Measurements from ENCODE around the gene CCDC198. TPM values are rescaled to one million over a fixed set of nuclear protein-coding genes. Genes with fewer than 3 reads are reported as not detected.

CCDC198 gene
- total and polyA plus RNA-seq, 2 of the 13 experiments (the other 11 are each of a cell fraction or from before 2014, with no cell fraction given), result 0.69 to 0.95 TPM

- no peak for TF ChIP-seq ZNF574 (CRISPR knock-in tag; IDR thresholded peaks at IDR 0.05)
- TF ChIP-seq, protein P1, sequence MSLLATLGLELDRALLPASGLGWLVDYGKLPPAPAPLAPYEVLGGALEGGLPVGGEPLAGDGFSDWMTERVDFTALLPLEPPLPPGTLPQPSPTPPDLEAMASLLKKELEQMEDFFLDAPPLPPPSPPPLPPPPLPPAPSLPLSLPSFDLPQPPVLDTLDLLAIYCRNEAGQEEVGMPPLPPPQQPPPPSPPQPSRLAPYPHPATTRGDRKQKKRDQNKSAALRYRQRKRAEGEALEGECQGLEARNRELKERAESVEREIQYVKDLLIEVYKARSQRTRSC (CRISPR knock-in tag; IDR thresholded peaks at IDR 0.05; ENCODE audit: low read depth), result no peak
- no peak for TF ChIP-seq ZNF124 (CRISPR knock-in tag; IDR thresholded peaks at IDR 0.05)
These were observed 8.0 kb downstream of the CCDC198 start (continued) for GRCh38 chr14:57485635-57486034.

GRCh38 chr14:57482120-57482519 is 11.5 kb downstream of the CCDC198 start:
- no peaks in the 10 kb centered on the region for H3K36me3 ChIP-seq (replicated peaks in 1 of 2; ENCODE audit: control insufficient read depth in 1 of 2, insufficient read depth in 2 of 2, low read length in 2 of 2)
- no peaks in the 10 kb centered on the region for H3K79me2 ChIP-seq (ENCODE audit: insufficient read depth, low read length)
- CTCF ChIA-PET (ENCODE audit: low intra/inter-chr PET ratio, low total read pairs), result no interaction called here
- WGBS (ENCODE audit: low lambda C conversion rate), result 30% methylated on average over 3 of the region's 3 CpGs
- peaks cover 10% of the 10 kb centered on the region for H3K4me1 ChIP-seq (ENCODE audit: insufficient read depth, low read length)
- H3K27me3 ChIP-seq (ENCODE audit: control insufficient read depth in 1 of 2, insufficient read depth in 2 of 2, low read length in 2 of 2), result no peaks in the 10 kb centered on the region
- FAIRE-seq (no peak), DNase-seq (ENCODE audit: low spot score) (no peak), ATAC-seq (no peak)
- H3K9me3 ChIP-seq (ENCODE audit: low read length), result no peaks in the 10 kb centered on the region
- no TSS peak for BruUV-seq (replicated peaks)
- H2AFZ ChIP-seq (ENCODE audit: low read length), result no peak overlapping the region
- no peak overlapping the region for H3K9ac ChIP-seq (ENCODE audit: insufficient read depth, low read depth, low read length)
- in situ Hi-C loops (cut with HindIII; ENCODE audit: extremely low pct_ligation_motif_present, low pct_unique_long_range_greater_than_20kb) (loop anchor here (10.0 kb wide), 1 partner anchor 603 kb away; no protein-coding TSS in a partner anchor), intact Hi-C loops (cut with micrococcal nuclease; ENCODE audit: unreplicated experiment) (no loop called here)
- no peak overlapping the region for H3K4me3 ChIP-seq (replicated peaks in 1 of 3; ENCODE audit: insufficient read depth in 1 of 3, low read depth in 2 of 3, low read length in 3 of 3)
- H3K27ac ChIP-seq (ENCODE audit: extremely low read length, insufficient read depth, low read length), result no peak overlapping the region
- POLR2A ChIA-PET, result no interaction called here
- TF ChIP-seq SRF (IDR thresholded peaks at IDR 0.05; ENCODE audit: low read depth, low read length), result no peak
- no peak for TF ChIP-seq ZNF282 (IDR thresholded peaks at IDR 0.05; ENCODE audit: partially characterized antibody)
- TF ChIP-seq ZBTB7A (CRISPR knock-in tag; IDR thresholded peaks at IDR 0.05), result no peak
- TF ChIP-seq, protein P2, sequence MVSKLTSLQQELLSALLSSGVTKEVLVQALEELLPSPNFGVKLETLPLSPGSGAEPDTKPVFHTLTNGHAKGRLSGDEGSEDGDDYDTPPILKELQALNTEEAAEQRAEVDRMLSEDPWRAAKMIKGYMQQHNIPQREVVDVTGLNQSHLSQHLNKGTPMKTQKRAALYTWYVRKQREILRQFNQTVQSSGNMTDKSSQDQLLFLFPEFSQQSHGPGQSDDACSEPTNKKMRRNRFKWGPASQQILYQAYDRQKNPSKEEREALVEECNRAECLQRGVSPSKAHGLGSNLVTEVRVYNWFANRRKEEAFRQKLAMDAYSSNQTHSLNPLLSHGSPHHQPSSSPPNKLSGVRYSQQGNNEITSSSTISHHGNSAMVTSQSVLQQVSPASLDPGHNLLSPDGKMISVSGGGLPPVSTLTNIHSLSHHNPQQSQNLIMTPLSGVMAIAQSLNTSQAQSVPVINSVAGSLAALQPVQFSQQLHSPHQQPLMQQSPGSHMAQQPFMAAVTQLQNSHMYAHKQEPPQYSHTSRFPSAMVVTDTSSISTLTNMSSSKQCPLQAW (CRISPR knock-in tag; IDR thresholded peaks at IDR 0.05), result no peak
- TF ChIP-seq ZMYM2 (CRISPR knock-in tag; IDR thresholded peaks at IDR 0.05), result no peak
- TF ChIP-seq KDM3A (CRISPR knock-in tag; IDR thresholded peaks at IDR 0.05; ENCODE audit: low read depth), result no peak
- no peak for TF ChIP-seq EZH2 (conservative IDR thresholded peaks at IDR 0.05; ENCODE audit: low read depth, low read length)
- TF ChIP-seq SYNCRIP (IDR thresholded peaks at IDR 0.05; ENCODE audit: insufficient read depth, low read depth, low read length), result no peak
- no peak for TF ChIP-seq ZMYM4 (CRISPR knock-in tag; IDR thresholded peaks at IDR 0.05)
- no peak overlapping the region for H3K4me2 ChIP-seq (ENCODE audit: low read depth, low read length)
- H4K20me1 ChIP-seq (ENCODE audit: insufficient read depth, low read length), result no peaks in the 10 kb centered on the region

Data from HepG2 (cell line).